ENCODE measurements around the gene LZTR1.

GRCh38 chr22:20964090-20964798 is 17.9 kb upstream of the LZTR1 start:
- 0 out of 2 replicates have a peak, but pooled peaks have one; percentile 51 for TF ChIP-seq EZH2phosphoT487 (IDR thresholded peaks at IDR 0.05; ENCODE audit: insufficient read depth, low read depth)
- TF ChIP-seq EZH2 (IDR thresholded peaks at IDR 0.05; ENCODE audit: insufficient read depth, poor library complexity, severe bottlenecking) = peak; percentile 76

Data from GM23248 (cell line).